Midbrain (tissue), 1 donor: ENCODE data around the gene PLA2G1B.

Source experiments
- DNase-seq: peaks from one replicate; lab custom pipeline; 2025; lab: John Stamatoyannopoulos, UW

Gene PLA2G1B

GRCh38 chr12:120324841-120325417 is 2.6 kb downstream of the PLA2G1B start:
- no peak for DNase-seq

GRCh38 chr12:120323772-120324171 is 3.8 kb downstream of the PLA2G1B start:
- DNase-seq = no peak

DNA sequence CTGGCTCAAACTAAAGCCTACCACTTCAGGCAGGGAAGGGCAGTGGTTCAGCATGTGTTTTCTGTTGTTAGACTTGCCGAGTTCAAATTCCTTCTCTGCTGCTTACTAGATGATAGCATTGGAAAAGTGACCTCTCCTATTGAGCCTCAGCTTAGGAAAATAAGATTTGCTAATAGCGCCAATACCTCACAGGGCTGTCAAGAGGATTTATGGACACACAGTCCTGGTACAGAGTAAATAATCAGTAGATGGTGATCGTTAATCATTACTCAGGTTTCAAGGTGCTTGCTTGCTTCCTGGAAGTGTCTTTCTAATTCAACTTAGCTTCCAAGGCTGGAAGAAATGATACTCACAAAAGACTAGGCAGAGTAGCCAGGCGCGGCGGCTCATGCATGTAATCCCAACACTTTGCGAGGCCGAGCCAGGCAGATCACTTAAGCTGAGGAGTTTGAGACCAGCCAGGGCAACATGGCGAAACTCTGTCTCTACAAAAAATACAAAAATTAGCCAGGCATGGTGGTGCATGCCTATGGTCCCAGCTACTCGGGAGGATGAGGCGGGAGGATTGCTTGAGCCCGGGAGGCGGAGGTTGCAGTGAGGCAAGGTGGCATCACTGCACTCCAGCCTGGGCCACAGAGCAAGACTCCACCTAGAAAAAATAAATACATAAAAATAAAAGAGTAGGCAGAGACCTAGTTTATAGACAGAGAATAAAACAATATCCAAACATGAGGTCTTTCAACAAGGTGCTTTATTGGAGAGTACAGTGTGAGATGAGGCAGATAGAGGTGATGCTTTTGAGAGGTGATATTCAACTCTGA is 6.0 kb downstream of the PLA2G1B start:
- no peak for DNase-seq

DNA sequence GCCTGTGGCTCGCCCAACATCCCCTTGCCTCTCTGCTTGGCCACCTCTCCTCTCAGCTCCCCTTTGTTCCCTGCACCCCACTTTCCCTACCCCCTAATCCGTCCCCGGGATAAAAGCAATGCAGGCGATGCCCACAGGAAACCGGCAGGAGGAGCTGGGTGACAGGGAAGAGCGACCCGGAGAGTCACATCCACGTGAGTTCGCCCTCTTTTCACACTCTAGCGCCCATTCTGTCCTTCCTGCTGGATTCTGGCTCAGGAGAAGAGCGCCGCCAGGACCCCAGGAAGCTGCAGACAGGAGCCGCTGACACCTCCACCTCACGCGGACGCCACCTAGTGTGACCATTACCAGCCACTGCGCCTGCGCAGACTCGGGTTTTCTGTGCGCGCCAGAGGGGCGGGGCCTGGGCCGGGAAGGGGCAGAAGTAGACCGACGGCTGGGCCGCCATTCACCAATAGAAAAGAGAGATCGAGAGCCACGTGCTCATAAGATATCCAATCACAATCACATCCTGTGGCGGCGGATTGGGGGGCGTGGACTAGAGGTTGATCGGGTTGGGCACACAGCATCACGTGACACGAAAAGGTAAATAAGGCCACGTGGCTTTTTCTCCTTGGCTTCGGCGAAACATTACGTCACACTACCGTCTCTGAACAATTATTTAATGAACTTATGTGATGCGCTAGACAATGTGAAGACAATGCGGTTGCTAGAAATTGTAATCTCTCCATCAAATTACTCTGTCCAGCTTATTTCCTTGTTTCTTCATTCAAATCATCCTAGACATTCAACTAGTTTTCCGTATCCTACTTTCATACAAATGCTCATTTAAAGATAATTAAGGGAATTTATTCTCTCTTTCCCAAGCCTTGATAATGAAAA is 10.1 kb downstream of the PLA2G1B start:
- peak; percentile 100 for DNase-seq

DNA sequence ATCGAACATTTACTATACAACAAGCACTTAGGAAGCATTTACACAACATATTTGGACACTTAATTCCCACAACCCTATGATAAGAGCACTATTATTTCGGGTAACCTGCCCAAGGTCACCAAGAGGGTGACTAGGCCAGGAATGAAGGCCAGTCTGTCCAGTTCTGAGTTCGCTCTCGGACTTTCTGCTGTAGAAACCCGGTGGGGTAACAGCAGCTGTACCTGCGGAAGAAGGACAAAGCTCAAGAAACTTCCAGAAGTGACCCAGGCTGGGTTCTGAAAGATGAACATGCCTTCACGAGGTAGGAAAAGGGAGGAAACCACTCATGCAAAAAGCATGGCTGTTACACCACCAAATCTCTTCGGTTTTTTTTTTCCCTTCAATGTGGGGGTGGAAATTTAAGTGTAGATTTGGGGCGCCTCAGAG is 10.8 kb downstream of the PLA2G1B start:
- no peak for DNase-seq

- no peak for DNase-seq
Observed at GRCh38 chr12:120314220-120314619, 13.4 kb downstream of the PLA2G1B start.

GRCh38 chr12:120301962-120302815 is 25.4 kb downstream of the PLA2G1B start, which contains the start of gene SIRT4:
SIRT4 (plus strand) TSS chr12:120302321; CDS start chr12:120303562, 1,241 bp downstream.
- peak; percentile 96 for DNase-seq

- peak; percentile 84 for DNase-seq
Observed at GRCh38 chr12:120292661-120293531, 34.7 kb downstream of the PLA2G1B start, which contains the start of gene RNU4-1. RNU4-1 (minus strand) TSS chr12:120293237.

GRCh38 chr12:120292411-120292660 is 35.2 kb downstream of the PLA2G1B start:
- DNase-seq = no peak

DNA sequence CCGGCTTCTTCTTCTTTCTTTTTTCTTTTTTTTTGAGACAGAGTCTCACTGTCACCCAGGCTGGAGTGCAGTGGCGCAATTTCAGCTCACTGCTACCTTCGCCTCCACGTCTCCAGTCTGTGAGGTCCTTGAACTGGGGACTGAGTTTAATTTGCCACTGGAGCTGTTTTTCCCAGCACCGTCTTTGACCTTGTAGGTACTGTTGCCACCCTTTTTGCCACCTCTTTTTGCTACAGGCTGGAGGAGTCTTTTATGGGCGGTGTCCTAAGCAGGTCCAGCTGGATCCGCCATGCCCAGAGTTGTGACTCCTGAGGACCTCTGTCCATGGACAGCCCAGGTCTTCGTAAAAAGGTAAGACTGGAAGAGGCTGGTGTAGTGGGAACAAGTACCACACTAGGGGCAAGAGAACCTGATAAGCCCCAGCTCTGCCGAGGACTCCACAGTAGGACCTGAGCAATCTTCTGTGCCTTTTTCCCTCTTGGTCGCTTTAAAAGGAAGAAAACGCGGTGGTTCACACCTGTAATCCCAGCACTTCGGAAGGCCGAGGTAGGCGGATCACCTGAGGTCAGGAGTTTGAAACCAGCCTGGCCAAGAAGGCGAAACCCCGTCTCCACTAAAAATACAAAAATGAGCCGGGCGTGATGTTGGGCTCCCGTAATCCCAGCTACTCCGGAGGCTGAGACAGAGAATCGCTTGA is 36.8 kb downstream of the PLA2G1B start:
- no peak for DNase-seq

- no peak for DNase-seq
Observed at GRCh38 chr12:120287491-120287890, 40.1 kb downstream of the PLA2G1B start.

- DNase-seq = no peak
Observed at GRCh38 chr12:120286768-120287490, 40.6 kb downstream of the PLA2G1B start.

DNA sequence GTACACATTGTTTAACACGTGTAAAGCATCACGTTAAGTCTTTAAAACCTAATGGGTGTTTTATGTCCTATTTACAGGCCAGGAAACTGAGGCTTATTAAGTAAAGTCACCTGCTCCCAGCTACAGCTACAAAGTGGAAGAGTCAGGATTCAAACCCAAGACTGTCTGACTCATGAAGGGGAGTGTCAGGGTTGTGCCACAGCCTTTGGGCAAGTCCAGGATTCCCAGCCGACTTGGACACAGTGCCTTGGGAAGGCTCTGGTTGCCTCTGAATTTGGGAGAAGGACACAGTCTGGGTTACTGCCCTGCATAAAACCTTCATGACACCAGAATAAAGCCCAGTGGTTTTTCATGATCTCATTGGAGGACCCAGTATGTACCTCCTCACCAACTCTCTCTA is 43.2 kb downstream of the PLA2G1B start:
- no peak for DNase-seq

GRCh38 chr12:120283318-120283717 is 44.3 kb downstream of the PLA2G1B start:
- no peak for DNase-seq

DNA sequence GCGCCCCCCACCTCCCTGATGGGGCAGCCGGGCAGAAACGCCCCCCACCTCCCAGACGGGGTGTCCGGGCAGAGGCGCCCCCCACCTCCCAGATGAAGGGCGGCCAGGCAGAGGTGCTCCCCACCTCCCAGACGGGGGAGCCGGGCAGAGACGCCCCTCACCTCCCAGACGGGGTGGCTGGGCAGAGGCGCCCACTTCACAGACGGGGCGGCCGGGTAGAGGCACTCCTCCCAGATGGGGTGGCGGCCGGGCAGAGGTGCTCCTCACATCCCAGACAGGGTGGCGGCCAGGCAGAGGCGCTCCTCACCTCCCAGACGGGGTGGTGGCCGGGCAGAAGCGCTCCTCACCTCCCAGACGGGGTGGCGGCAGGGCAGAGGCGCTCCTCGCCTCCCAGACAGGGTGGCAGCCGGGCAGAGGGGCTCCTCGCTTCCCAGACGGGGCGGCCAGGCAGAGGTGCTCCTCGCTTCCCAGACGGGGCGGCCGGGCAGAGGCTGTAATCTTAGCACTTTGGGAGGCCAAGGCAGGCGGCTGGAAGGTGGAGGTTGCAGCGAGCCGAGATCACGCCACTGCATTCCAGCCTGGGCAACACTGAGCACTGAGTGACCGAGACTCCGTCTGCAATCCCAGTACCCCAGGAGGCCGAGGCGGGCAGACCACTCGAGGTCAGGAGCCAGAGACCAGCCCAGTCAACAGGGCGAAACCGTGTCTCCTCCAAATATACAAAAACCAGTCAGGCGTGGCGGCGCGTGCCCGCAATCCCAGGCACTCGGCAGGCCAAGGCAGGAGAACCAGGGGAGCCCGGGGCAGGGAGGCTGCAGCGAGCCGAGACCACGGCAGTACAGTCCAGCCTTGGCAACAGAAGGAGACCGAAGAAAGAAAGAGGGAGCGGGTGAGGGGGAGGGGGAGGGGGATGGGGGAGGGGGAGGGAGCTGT is 49.2 kb downstream of the PLA2G1B start:
- DNase-seq = no peak

DNA sequence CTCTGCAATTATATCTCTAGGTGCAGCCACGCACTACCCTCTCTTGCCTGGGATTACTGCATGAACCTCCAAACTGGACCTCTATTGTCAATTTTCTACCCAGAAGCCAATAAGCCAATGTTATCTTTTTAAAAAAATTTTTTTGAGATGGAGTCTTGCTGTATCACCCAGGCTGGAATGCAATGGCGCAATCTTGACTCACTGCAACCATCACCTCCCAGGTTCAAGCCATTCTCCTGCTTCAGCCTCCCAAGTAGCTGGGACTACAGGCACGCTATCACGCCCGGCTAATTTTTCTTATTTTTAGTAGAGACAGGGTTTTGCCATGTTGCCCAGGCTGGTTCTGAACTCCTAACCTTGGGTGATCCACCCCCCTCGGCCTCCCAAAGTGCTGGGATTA is 50.8 kb downstream of the PLA2G1B start:
- no peak for DNase-seq
